ENCODE results near the gene FNDC3B. TPM values are rescaled to one million over a fixed set of nuclear protein-coding genes. Genes with fewer than 3 reads are reported as not detected.

FNDC3B gene
- total and polyA plus RNA-seq, 9 of the 15 experiments (the other 6 are each of a cell fraction or from before 2014, with no cell fraction given), result 7.0 to 35.8 (median 16.2) TPM

GRCh38 chr3:172307141-172307560 lies 267.8 kb downstream of the FNDC3B start (continued):
- no peak for TF ChIP-seq NR0B1 (IDR thresholded peaks at IDR 0.05; ENCODE audit: partially characterized antibody)
- TF ChIP-seq ZNF174 (CRISPR knock-in tag; IDR thresholded peaks at IDR 0.05), result no peak
- TF ChIP-seq SMARCA5 (IDR thresholded peaks at IDR 0.05), result no peak
- TF ChIP-seq ZFP30 (CRISPR knock-in tag; IDR thresholded peaks at IDR 0.05; ENCODE audit: borderline replicate concordance), result no peak
- no peak for TF ChIP-seq NR4A1 (CRISPR knock-in tag; IDR thresholded peaks at IDR 0.05)
- no peak for TF ChIP-seq NR4A1 (tag; IDR thresholded peaks at IDR 0.05)
- no peak for TF ChIP-seq ARID3A (IDR thresholded peaks at IDR 0.05; ENCODE audit: borderline replicate concordance, low read depth, low read length)
- TF ChIP-seq POLR3G (IDR thresholded peaks at IDR 0.05; ENCODE audit: extremely low read depth, insufficient read length, insufficient replicate concordance), result no peak
- TF ChIP-seq MGA (IDR thresholded peaks at IDR 0.05), result no peak
- peak; percentile 42; the same call in 1 of the 2 replicates for TF ChIP-seq LEF1 (IDR thresholded peaks at IDR 0.05)
- no peak for TF ChIP-seq ZNF436 (CRISPR knock-in tag; IDR thresholded peaks at IDR 0.05)
- TF ChIP-seq ZKSCAN3 (CRISPR knock-in tag; IDR thresholded peaks at IDR 0.05), result no peak
- no peak for TF ChIP-seq ZNF395 (CRISPR knock-in tag; IDR thresholded peaks at IDR 0.05)
- no peak for TF ChIP-seq GTF2F1 (IDR thresholded peaks at IDR 0.05; ENCODE audit: low read depth, low read length)
